MCF 10A (cell line): ENCODE data around the gene MT1M. TPM values are rescaled to one million over a fixed set of nuclear protein-coding genes. Genes with fewer than 3 reads are reported as not detected.
A peak's percentile ranks its signal among the peaks of the same experiment; 100 is the strongest.

ENCODE experiments used
- BruUV-seq: library from RNA; stranded (reverse); fragments of 400-500 nt; replicated peaks from 2 replicates; lab custom pipeline; 2021; lab: Mats Ljungman, UMichigan
- CTCF ChIA-PET: fragments of 300-600 bp; sonication (Branson Sonifier 250); formaldehyde crosslinking; extraction: SDS; loops from one replicate; lab custom pipeline; 2021; ENCODE audit warnings: antibody characterized with exemption, inconsistent platforms; lab: Yijun Ruan, JAX
- POLR2A ChIA-PET: fragments of 300-600, 350-650 bp; sonication (Branson Sonifier 250); formaldehyde crosslinking; extraction: SDS; loops from one replicate; lab custom pipeline; 2020; ENCODE audit warnings: antibody characterized with exemption, inconsistent platforms; lab: Yijun Ruan, JAX
- DNase-seq: peaks from one replicate; pipeline ENCODE4 v3.0.0-alpha.2; 2018; ENCODE audit not compliant: unreplicated experiment
- H3K27ac Mint-ChIP-seq: one replicate; pipeline ENCODE4 v1.8.0; 2022; ENCODE audit warnings: mild to moderate bottlenecking, low read depth, mixed read lengths; ENCODE audit not compliant: unreplicated experiment
- H3K27me3 Mint-ChIP-seq: one replicate; pipeline ENCODE4 v1.8.0; 2022; ENCODE audit warnings: mixed read lengths; ENCODE audit not compliant: insufficient read depth, unreplicated experiment
- H3K36me3 Mint-ChIP-seq: one replicate; pipeline ENCODE4 v1.8.0; 2022; ENCODE audit warnings: mild to moderate bottlenecking, moderate library complexity, mixed read lengths; ENCODE audit not compliant: insufficient read depth, unreplicated experiment
- H3K4me1 Mint-ChIP-seq: one replicate; pipeline ENCODE4 v1.8.0; 2022; ENCODE audit warnings: mixed read lengths; ENCODE audit not compliant: insufficient read depth, unreplicated experiment
- H3K4me3 Mint-ChIP-seq: one replicate; pipeline ENCODE4 v1.8.0; 2022; ENCODE audit warnings: mild to moderate bottlenecking, moderate library complexity, mixed read lengths; ENCODE audit not compliant: unreplicated experiment
- H3K9me3 Mint-ChIP-seq: one replicate; pipeline ENCODE4 v1.8.0; 2022; ENCODE audit warnings: mixed read lengths; ENCODE audit not compliant: unreplicated experiment
- CTCF ChIP-seq: fragments of 200-600 bp; IDR thresholded peaks from one replicate; pipeline ENCODE4 v1.8.0; 2022; ENCODE audit warnings: antibody characterized with exemption, mild to moderate bottlenecking; ENCODE audit not compliant: unreplicated experiment
- intact Hi-C: fragments of 100-400 bp; cut with micrococcal nuclease; formaldehyde crosslinking; loops from 2 replicates; pipeline ENCODE4 v1.14.1; 2022
- total RNA-seq: library from RNA; stranded (reverse); gene quantifications from 2 replicates; pipeline ENCODE4 v1.2.3, GENCODE V29; 2022

The MT1M gene
- total RNA-seq, 1 experiment from 2014 or later, result not detected

GRCh38 chr16:56613706-56614105 lies 18.8 kb upstream of the MT1M start:
- TF ChIP-seq CTCF, result no peak
- Mint-ChIP-seq H3K36me3 (peaks cover 7% of the 10 kb centered on the region), H3K4me1 (peaks cover 37% of the 10 kb centered on the region)

GRCh38 chr16:56614549-56614991 lies 17.9 kb upstream of the MT1M start:
- intact Hi-C loops, result no loop called here
- Mint-ChIP-seq H3K4me3 (no peak overlapping the region), H3K27ac (peak overlapping the region; percentile 49), H3K36me3 (peaks cover 2% of the 10 kb centered on the region), H3K27me3 (no peaks in the 10 kb centered on the region), H3K4me1 (peaks cover 37% of the 10 kb centered on the region), H3K9me3 (no peaks in the 10 kb centered on the region)
- DNase-seq, result peak; percentile 47
- ChIA-PET POLR2A (interaction anchor here (0.7 to 15.3 kb wide), 6 partner anchors 8 to 572 kb away, joined by 3 to 1404 read pairs (median 12); partner anchors contain the start of genes MT1E and MT1X), CTCF (interaction anchor here (0.6 to 1.5 kb wide), 4 partner anchors 9 to 88 kb away, joined by 4 to 5 read pairs (median 4); partner anchors contain the start of gene MT1E)
- no peak for TF ChIP-seq CTCF
- no TSS peak for BruUV-seq

More at GRCh38 chr16:56613706-56614105, 18.8 kb upstream of the MT1M start:
- intact Hi-C loops, result no loop called here
- CTCF ChIA-PET, result interaction anchor here (0.7 to 1.5 kb wide), 3 partner anchors 11 to 100 kb away, joined by 3 to 6 read pairs (median 3); no protein-coding TSS in a partner anchor
- POLR2A ChIA-PET, result interaction anchor here (1.0 to 15.3 kb wide), 5 partner anchors 9 to 162 kb away, joined by 3 to 1404 read pairs (median 35); partner anchors contain the start of genes MT1E, MT1F, MT1X and NUDT21
- peak; percentile 16 for DNase-seq
- Mint-ChIP-seq H3K27me3 (no peaks in the 10 kb centered on the region), H3K9me3 (no peaks in the 10 kb centered on the region), H3K4me3 (no peak overlapping the region), H3K27ac (peak overlapping the region; percentile 49)
- no TSS peak for BruUV-seq

DNA sequence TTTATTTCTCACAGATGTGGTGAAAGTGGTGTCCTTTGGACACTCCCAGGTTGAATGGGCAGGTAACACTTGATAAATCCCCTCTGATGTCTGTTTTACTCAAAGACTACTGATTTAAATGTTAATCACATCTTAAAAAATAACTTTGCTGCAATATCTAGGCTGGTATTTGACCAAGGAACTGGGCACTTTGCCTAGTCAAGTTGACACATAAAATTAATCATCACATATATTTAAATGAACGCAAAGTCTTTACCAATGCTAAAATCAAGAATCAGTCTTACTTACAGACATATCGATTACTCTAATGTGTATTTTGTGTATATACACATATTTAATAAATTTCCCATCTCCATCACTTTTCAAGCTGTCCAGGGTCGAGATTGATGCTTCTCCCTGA lies 17.1 kb upstream of the MT1M start:
- Mint-ChIP-seq H3K4me3 (no peak overlapping the region), H3K27ac (no peak overlapping the region), H3K36me3 (no peaks in the 10 kb centered on the region), H3K4me1 (peaks cover 33% of the 10 kb centered on the region), H3K27me3 (no peaks in the 10 kb centered on the region), H3K9me3 (no peaks in the 10 kb centered on the region)
- TF ChIP-seq CTCF, result no peak
- intact Hi-C loops, result no loop called here
- CTCF ChIA-PET, result interaction anchor here (0.6 to 1.5 kb wide), 4 partner anchors 8 to 87 kb away, joined by 4 to 5 read pairs (median 4); partner anchors contain the start of gene MT1E
- peak; percentile 77 for DNase-seq
- POLR2A ChIA-PET, result interaction anchor here (0.7 to 15.3 kb wide), 7 partner anchors 9 to 202 kb away, joined by 3 to 1404 read pairs (median 9); partner anchors contain the start of genes MT1E, MT1X and NUDT21
- no TSS peak for BruUV-seq

DNA sequence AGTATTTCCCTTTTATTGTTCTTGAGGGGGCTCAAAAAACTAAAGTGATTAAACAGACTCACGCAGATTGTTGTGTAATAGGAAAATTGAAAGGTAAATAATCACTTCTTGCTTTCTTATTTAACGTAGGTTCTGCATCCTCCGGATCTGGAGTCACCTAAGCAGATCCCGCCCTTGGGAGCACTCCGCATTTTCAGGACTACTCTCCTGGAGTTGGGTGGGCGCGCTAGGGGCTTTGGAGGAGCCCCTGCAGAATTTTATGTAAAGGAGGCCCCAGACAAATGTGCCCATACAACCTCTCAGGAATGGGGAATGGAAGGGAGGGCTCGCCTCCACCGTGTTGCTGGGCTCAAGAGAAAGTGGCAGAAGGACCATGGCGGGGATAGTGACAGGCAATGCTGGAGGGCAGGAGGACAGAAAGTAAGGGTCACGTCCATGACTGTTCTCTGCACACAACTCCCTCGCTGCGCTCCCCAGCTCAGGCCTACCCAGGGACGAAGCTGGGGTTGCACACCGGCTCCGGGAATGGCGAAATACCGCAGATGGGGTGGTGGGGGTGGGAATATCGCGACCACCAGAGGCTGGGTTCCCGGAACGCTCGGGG lies 15.7 kb upstream of the MT1M start:
- no peak for TF ChIP-seq CTCF
- peaks cover 20% of the 10 kb centered on the region for H3K4me1 Mint-ChIP-seq
- no peaks in the 10 kb centered on the region for H3K27me3 Mint-ChIP-seq
- no peak for DNase-seq
- POLR2A ChIA-PET, result interaction anchor here (2.2 to 15.3 kb wide), 4 partner anchors 7 to 65 kb away, joined by 16 to 1404 read pairs (median 1098); partner anchors contain the start of genes MT1E, MT1X and MT2A
- H3K9me3 Mint-ChIP-seq, result no peaks in the 10 kb centered on the region
- no peak overlapping the region for H3K27ac Mint-ChIP-seq
- CTCF ChIA-PET, result interaction anchor here (0.7 to 0.9 kb wide), 2 partner anchors 16 to 40 kb away, joined by 3 to 6 read pairs; no protein-coding TSS in a partner anchor
- no peaks in the 10 kb centered on the region for H3K36me3 Mint-ChIP-seq
- no TSS peak for BruUV-seq
- intact Hi-C loops, result no loop called here
- H3K4me3 Mint-ChIP-seq, result peak overlapping the region; percentile 52
